CD4-positive, alpha-beta T cell treated with Interleukin-21 for 1 hour (primary cell): ENCODE results near the gene POLR2E.

Experiments used
- DNase-seq: peaks from one replicate; pipeline ENCODE4 v3.0.0-alpha.2; 2020

Gene POLR2E

DNA sequence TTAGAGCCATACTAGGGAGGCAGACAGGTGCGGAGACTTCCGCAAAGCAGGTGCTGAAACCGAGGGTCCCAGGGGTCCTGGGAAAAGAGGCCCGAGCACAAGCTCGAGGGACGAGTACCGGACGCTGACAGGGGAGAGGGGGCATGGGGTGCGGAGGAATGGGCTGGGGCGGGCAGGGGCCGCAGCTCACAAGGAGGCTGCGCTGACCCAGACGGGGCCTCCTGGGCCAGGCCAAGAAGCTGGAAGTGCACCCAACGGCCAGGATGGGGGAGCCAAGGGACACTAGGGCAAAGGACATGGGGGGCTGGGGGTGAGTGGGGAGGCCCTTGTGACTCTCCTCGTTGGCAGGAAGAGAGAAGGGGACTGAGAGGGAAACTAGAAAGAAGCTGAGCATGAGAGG, 1.8 kb downstream of the POLR2E start:
- DNase-seq, result no peak

DNA sequence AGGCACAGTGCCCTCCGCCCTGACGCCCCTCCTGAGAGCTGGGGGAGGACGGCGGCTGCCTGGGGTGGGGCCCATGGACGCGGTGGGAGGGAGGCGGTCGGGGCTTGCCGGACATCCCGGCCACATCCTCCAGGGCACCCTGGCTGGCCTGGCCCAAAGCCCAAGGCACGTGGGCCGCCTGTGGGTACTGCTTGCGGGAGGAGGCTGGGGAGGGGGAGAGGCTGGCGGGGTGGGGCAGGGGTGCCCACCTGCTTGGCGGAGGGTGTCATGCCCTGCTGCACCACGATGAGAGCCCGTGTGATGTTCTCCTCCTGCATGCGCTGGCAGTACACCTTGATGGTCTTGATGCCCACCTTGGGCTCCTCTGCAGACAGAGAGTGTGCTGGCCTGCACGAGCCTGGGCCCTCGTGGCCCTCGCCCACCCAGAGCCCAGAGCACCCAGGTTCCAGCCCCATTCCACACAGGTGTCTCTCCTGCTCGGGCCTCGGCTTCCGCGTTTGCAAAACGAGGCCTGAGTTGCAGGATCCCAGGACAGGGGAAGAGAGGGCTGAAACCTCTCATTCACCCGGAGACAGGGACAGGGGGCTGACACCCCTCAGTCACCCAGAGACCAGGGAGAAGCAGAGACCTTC, 3.5 kb downstream of the POLR2E start:
- no peak for DNase-seq

DNA sequence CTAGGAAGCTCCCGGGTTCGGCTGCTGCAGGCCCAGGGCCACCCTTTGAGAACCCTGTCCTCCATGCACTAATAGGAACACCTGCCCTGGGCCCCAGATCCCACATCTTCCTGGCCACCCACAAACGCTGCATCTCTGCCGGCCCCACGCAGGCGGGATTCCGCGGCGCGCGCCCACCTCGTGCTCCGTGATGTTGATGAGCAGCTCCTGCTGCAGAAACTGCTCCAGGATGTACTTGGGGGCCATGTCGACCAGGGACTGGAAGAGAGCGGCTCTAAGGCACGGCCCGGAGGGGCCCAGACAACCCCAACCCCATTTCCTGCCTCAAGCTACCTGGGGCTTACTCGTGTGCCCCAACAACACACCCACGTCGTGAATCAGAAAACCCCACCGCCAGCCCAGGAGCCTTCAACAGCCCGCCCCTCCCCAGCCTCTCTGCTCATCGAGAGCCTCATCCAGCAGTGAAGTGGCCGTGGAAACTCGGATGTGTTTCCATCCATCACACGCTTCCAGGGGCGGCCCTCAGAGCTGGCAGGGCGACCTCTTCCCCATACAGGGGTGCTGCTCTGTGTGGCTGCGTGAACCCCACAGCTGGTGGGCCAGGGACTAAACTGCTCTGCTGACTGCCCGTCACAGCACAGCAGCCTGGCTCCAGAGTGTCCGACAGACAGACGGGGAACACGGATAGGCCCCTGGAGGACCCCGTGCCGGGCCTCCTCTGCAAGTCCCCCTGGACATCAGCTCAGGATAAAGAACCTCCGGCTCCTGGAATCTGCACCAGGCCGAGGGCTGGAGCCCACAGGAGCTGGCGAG, 4.2 kb downstream of the POLR2E start:
- no peak for DNase-seq

DNA sequence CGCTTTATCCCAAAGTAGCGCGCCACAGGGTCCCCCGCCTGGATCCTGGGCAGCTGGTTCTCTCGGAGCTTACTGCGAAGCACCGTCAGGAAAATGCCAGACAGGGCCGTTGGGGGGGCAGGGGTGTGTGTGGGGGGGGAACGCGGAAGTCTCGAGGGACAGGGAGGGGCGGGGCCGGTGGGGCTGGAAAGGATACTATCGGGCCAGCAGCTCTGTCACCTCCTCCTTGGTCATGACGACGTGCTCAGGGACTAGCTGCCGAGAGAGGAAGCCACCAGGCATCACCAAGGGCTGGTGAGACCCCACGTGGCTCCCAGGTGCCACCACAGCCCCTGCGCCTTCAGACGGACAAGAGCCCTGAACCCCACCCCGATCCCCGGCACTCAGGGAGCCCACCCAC, 5.3 kb downstream of the POLR2E start:
- peak; percentile 72 for DNase-seq

DNA sequence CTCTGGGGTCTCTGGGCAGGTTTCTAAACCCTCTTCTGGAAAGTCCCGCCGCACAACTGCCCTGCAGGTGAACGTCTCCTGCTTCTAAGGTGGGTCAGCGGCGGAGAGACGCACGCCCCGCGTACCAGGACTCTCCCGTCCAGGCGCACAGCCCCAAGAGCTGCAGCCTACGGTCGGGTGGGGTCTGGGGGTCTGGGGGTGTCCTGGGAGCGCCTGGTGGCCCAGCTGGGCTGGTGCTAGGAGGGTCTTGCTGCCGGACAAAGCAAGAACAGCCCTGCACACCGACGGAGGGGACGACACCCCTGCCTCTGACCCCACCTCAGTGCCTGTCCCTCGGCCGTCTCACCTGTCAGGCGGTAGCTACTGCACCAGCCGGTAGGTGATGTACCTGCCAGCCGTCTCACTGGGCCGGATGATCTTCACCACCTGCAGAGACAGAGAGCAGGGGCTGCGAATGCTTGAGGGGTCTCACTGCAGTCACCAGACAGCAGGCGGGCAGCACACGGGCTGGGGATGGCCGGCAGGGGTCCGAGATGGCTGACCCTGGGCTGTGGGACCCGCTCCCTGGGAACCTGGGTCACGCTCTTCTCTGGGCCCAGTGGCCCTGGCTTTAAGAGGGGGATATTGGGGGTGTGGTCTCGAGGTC, 5.9 kb downstream of the POLR2E start:
- DNase-seq, result no peak

DNA sequence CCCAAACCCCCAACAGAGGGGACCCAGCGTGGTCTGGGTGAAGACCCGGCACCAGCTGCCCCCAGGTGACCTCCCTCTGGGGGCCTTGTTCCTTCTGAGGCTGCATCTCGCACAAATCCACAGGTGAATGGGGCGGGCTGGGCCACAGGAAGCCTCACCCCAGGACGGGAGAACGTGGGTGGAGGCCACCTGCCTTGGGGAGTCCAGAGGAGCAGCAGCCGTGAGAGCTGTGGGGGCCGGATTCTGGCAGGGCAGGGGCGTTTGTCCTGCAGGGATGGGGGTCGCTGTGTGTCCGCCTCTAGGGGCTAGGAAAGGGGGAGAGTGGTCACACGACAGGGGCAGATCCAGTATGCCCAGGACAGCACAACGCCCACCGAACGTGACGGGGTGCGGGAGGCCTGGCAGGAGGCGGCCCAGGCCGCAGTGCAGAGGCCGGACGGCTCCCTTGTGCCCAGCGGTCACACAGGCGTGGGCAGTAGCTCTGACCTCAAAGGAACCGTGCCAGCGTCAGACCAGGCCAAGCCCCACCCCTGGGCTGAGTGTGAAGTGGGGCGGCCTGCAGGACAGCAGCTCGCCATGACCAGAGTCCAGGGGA, 6.7 kb downstream of the POLR2E start:
- DNase-seq, result no peak

DNA sequence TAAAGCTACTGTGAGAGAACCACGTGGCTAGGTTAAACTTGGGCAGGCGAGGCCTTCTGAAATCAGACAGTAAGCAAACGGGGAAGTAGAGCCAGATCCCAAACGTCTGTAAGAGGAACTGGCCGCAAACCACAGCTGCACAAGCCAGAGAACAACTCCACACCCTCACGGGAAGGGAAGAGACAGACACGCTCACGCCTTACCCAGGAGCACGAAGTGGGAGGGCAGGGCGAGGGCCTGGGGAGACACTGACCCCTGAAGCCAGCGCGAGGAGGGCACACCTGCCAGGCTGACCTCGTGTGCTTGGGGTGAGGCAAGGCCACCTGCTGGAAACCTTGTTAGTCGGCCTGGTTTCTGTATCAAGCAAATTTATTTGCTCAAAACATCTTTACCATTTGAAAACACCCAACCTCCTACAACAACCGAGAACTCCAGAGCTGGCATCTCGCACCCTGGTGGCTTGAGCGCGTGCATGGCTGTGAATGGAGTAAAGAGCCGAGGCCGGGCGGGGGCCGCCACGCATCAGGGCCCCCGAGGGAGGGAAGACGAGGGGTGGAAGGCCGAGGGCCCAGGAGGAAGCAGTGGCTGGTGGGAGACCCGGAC, 7.3 kb downstream of the POLR2E start:
- DNase-seq, result peak; percentile 63

DNA sequence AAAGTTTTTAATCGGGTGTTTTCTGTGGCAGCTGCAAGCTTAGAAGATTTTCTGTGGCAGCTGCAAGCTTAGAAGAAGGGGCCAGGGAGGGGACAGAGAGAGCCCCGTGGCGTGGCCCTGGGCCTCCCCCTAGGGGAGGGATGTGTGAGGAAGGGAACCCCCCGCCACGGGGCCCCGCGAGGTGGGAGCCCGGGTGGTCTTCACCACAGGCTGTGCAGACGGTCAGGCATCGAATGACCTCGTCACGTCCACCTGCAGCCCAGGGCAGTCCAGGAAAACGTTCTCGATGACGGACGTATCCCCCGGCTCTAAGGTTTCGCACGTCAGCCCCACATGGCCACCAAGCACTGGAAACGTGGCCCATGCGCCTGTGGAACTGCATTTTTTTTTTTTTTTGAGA, 8.6 kb downstream of the POLR2E start:
- no peak for DNase-seq

DNA sequence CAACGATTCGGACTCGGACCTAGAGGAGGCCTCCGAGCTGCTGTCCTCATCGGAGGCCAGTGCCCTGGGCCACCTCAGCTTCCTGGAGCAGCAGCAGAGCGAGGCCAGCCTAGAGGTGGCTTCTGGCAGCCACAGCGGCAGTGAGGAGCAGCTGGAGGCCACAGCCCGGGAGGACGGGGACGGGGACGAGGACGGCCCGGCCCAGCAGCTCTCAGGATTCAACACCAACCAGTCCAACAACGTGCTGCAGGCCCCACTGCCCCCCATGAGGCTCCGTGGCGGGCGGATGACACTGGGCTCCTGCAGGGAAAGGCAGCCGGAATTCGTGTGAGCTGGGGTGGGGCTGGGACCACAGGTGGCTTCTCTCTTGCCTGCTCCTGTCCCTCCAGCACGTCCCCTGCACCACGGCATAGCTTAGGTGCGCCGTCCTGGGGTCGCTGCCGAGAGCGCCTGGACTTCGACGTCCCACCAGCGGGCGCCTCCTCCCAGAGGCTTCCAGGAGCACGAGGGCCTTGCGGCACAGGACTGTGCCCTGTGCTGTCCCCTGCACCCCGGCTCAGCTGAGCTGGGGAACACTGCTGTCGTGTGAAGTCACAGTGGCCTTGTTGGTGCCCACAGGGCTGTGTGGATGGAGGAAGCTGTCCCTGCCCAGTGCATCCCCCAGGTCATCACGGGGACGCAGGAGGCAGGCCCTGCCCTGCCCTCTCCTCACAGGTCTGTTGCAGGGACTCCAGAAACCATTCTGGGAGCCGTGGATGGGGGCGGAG, 9.3 kb downstream of the POLR2E start:
- no peak for DNase-seq

DNA sequence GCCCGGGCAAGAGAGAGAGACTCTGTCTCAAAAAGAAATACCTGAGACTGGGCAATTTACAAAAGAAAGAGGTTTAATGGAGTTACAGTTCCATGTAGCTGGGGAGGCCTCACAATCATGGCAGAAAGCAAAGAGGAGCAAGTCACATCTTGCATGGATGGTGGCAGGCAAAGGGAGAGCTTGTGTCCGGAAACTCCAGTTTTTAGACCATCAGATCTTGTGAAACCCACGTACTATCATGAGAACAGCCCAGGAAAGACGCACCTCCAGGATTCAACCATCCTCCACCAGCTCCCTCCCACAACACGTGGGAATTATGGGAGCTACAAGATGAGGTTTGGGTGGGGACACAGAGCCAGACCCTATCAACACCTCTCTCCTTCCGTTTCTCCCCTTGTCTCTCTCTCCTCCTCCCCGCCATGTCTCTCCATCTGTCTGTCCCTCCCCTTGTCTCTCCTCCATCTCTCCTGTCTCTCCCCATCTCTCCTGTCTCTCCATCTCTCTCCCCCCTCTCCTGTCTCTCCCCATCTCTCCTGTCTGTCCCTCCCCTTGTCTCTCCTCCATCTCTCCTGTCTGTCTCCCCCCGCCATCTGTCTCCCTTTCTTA, 10.0 kb downstream of the POLR2E start:
- DNase-seq, result no peak

DNA sequence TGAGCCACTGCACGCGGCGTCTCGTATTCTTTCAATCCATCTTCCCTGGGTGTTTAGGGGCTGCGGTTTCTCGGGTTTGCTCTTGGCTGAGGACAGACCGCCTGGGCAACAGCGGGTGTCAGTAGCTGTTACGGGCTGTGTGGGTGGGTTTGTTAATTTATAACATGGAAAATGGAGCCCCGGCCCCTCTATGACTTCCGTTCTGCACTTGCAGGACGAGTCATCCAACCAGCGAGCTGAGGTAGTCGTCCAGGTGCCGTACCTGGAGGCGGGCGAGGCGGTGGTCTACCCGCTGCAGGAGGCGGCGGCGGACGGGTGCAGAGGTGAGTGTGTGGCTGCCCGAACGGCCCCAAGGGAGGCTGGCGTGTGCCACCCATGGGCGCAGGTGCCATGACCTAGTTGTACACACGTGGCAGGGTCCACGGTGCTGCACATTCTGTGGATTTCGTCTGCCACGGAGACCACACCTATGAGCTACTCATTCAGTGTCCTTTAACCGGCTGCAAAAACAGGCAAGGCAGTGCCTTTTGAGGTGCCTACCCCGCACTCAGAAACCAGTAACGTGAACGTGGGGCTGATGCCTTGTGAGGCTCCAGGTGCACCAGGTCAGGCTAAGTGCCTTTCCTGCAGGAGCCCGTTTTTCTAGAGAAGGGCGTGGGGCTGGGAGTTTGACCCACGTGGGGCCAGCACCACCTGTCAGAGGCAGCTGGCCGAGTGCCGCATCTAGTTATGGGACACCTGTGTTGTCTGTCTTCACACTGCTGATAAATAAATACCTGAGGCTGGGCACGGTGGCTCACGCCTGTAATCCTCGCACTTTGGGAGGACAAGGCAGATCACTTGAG, 10.9 kb downstream of the POLR2E start:
- no peak for DNase-seq

DNA sequence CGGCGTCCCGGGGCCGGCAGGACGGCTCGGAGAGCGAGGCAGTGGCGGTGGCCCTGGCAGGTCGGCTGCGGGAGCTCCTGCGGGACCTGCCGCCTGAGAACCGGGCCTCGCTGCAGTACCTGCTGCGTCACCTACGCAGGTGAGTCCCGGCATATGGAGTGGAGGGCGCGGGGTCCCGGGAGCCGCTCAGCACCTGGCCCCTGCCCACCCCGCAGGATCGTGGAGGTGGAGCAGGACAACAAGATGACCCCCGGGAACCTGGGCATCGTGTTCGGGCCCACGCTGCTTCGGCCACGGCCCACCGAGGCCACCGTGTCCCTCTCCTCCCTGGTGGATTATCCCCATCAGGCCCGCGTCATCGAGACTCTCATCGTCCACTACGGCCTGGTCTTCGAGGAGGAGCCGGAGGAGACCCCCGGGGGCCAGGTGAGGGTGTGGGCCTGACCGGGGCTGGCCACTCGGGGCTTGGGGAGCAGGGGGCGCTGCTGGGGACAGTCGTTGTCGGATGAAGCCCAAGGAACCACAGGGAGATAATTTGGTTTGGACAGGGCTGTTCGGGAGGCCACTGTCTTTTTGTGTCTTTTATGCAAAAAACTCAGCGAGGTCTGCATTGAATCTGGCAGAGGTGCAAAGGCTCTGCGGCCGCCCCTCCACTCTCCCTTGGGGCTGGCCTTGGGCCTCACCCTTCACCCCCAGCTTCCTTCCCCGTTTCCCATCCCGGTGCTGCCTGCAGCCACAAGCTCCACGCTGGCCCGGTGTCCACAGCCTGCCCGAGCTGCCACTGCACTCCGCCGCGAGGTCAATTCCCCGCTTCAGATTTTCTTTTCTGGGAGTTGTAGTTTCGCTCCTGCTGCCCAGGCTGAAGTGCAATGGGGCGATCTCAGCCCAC, 12.0 kb downstream of the POLR2E start:
- DNase-seq, result no peak

DNA sequence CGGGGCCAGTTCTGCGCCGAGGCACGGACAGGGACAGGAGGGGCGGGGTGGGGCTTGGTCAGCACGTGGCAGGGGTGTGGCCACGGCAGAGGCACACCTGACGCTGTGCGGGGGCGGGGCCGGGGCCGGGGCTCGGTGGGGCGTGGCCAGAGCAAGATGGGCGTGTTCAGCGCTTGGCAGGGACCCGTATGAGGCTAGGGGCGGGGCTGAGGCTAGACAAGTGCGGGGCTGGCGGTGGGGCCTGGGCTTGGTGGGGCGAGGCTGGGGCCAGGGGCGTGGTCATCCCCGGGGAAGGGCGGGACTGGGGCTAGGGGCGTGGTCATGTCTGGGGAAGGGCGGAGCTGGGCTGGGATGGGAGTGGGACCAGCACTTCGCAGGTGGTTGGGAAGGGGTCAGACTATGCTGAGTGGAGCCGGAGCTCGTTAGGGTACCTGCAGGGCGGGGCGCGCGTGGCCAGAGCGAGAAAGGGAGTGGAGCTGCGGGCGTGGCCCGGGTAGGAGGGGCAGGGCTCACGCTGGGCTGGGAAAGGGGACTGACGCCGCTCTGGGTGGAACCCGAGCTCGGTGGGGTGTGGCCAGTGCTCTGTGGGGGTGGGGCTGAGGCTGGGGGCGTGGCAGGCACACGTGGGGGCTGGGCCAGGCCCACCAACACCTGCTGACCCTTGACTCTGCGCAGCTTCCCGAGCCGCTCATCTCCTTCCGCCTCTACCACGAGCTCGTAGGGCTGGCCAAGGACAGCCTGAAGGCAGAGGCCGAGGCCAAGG, 12.8 kb downstream of the POLR2E start:
- DNase-seq, result peak; percentile 90

DNA sequence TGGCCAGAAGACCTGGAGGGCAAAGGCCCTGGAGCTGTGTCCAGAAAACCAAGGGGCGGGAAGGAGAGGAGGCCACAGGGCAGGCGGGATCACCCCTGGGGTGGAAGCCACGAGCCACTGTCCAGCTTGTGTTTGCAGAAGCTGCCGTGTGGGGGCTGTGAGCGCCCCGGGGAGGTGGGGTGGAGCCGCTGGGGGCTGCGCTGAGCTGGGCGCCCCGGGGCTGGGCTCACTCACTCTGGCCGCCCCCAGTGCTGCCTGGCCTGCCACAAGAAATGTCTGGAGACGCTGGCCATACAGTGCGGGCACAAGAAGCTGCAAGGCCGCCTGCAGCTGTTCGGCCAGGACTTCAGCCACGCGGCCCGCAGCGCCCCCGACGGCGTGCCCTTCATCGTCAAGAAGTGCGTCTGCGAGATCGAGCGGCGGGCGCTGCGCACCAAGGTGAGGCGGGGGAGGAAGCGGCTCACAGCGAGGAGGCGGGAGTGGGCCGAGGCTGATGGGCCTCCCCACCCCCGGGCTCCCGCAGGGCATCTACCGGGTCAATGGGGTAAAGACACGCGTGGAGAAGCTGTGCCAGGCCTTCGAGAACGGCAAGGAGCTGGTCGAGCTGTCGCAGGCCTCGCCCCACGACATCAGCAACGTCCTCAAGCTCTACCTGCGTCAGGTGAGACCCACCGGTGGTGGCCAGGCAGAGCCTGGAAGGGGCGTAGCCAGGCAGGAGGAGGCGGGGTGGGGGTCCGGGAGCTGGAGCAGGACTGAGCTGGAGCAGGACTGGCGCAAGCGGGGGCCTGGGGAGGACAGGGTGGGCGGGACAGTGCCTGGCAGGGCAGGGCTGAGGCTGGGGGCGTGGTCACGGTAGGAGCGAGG, 13.6 kb downstream of the POLR2E start:
- no peak for DNase-seq

DNA sequence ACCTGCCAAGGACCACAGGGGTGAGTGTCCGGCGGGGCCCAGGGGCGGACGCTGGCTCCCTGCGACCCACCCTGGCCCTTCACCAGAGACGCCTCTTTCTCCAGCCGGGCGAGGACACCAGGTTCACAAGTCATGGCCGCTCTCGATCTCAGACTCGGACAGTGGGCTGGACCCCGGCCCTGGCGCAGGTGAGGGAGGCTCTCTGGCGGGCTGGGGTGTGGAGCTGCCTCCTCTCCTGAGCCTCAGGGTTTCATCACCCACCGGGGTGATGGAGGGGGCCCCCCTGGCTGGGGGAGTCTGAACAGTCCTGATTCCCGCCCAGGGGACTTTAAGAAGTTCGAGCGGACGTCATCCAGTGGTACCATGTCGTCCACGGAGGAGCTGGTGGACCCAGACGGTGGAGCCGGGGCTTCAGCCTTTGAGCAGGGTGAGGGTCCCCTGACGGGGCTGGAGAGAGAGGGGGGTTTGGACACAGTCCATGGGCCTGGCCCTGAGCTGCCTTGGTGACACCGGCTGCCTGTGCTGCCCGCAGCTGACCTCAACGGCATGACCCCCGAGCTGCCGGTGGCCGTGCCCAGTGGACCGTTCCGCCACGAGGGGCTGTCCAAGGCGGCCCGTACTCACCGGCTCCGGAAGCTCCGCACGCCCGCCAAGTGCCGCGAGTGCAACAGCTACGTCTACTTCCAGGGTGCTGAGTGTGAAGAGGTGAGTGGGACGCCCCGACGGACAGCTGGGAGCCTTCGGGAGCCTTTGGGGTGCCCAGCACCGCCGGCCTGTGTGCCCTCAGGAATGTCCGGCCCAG, 14.6 kb downstream of the POLR2E start:
- DNase-seq, result no peak

DNA sequence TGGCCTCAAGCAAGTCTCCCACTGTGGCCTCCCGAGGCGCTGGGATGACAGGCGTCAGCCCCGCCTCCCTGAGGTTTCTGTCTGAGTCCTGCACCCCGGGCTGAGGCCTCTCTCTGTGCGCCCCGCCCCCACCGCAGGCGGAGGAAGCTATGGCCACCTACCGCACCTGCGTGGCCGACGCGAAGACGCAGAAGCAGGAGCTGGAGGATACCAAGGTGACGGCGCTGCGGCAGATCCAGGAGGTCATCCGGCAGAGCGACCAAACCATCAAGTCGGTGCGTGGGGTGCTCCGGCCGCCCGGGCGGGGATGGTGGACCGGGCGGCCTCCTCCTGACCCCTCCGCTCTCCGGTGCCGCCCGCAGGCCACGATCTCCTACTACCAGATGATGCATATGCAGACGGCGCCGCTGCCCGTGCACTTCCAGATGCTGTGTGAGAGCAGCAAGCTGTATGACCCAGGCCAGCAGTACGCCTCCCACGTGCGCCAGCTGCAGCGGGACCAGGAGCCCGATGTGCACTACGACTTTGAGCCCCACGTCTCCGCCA, 15.5 kb downstream of the POLR2E start:
- DNase-seq, result peak; percentile 71

DNA sequence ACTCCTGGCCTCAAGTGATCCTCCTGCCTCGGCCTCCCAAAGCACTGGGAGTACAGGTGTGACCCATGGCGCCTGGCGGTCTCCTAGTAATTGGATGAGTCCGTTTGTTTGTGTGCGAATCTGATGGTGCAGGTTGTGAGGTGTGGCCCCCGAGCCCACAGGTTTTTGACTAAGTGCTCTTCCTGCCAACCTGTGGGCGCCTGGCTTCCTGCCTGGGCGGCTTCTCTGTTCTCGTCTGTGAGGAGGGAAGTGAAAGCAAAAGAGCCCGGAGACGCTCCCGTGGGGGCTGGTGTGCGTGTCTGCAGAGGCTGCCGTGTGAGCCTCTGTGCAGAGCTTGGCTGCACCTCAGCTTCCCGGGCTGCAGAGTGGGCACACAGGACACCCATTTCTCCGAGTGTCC, 18.2 kb downstream of the POLR2E start:
- peak; percentile 95 for DNase-seq
